Lower lobe of right lung (tissue), 2 donors: ENCODE data around the gene GOLGA1. TPM values are rescaled to one million over a fixed set of nuclear protein-coding genes. Genes with fewer than 3 reads are reported as not detected.

ENCODE experiments used
- ATAC-seq, 2 donors: fragments of 200-7000 bp; cut with Tn5 transposase; one replicate each; pipeline ENCODE4 v1.9.1; 2020 to 2022; ENCODE audit warnings: mild to moderate bottlenecking in 2 of 2, moderate library complexity in 2 of 2
- DNase-seq: peaks from one replicate; pipeline ENCODE4 v3.0.0-alpha.2; 2020
- H3K27ac ChIP-seq: fragments of 200-600 bp; one replicate; pipeline ENCODE4 v1.8.0; 2022
- H3K27me3 ChIP-seq: fragments of 200-600 bp; one replicate; pipeline ENCODE4 v1.8.0; 2022; ENCODE audit warnings: low read depth
- H3K36me3 ChIP-seq: fragments of 200-600 bp; one replicate; pipeline ENCODE4 v1.8.0; 2022; ENCODE audit warnings: mild to moderate bottlenecking
- H3K4me1 ChIP-seq: fragments of 200-600 bp; one replicate; pipeline ENCODE4 v1.8.0; 2022
- H3K4me3 ChIP-seq: fragments of 200-600 bp; one replicate; pipeline ENCODE4 v1.8.0; 2022; ENCODE audit warnings: mild to moderate bottlenecking
- H3K9me3 ChIP-seq: fragments of 200-600 bp; one replicate; pipeline ENCODE4 v1.8.0; 2022
- CTCF ChIP-seq: fragments of 200-600 bp; IDR thresholded peaks from one replicate; pipeline ENCODE4 v1.8.0; 2022; ENCODE audit warnings: antibody characterized with exemption, mild to moderate bottlenecking
- intact Hi-C: fragments of 100-400 bp; cut with DNase I; formaldehyde crosslinking; loops from one replicate; pipeline ENCODE4 v1.11.0; 2022
- total RNA-seq: library from RNA; stranded (reverse); fragmentation: NEBNext Ultra II Directional; extraction: Animal tissue kit (Norgen Biotek cat#: 25700); gene quantifications from one replicate; pipeline ENCODE4 v1.2.1, GENCODE V29; 2021
- donor health status: DM: no; HTN: yes; CAD: no; lungs with severe emphysema.

Gene GOLGA1
- total RNA-seq, 1 donor from 2014 or later: 24.6 TPM

DNA sequence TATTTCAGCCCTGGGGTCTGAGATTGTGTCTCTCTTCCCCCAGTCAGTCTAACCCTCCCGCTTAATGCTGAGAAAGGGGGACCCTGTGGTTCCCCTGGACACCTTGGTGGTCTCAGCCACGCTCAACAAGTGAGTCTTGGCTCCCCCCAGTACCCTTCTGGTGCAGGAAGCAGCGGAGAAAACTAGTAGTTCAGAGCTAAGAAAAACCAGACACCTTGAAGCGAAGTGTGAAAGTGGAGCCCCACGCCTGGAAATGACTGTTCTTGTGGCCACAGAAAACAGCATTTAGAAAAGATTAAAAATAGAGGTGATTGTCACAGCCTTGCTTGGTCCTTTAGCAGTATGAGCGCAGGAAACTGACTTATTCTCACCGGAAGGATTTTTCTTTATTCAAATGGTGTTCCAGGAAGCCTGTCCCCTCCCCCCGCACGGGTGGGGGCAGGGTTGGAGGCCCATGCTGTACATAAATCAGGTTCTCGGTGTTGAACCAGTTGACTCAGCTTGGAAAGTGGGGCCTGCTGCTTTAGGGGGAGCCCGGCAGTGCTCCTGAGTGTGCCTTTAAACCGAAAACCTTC, 70.8 kb downstream of the GOLGA1 start:
- TF ChIP-seq CTCF: no peak
- Histone ChIP-seq H3K4me1 (peaks cover 56% of the 10 kb centered on the region), H3K27me3 (no peaks in the 10 kb centered on the region), H3K9me3 (no peaks in the 10 kb centered on the region), H3K36me3 (peaks cover 18% of the 10 kb centered on the region), H3K27ac (peak overlapping the region; percentile 95), H3K4me3 (peak overlapping the region; percentile 100)
- intact Hi-C loops: no loop called here
- peak; percentile 13 to 22 for ATAC-seq
- DNase-seq: peak; percentile 68

GRCh38 chr9:124869466-124869985, 71.4 kb downstream of the GOLGA1 start:
- Histone ChIP-seq H3K4me1 (peaks cover 56% of the 10 kb centered on the region), H3K27ac (peak overlapping the region; percentile 95), H3K27me3 (no peaks in the 10 kb centered on the region), H3K9me3 (no peaks in the 10 kb centered on the region), H3K36me3 (peaks cover 13% of the 10 kb centered on the region), H3K4me3 (peak overlapping the region; percentile 100)
- DNase-seq: no peak
- TF ChIP-seq CTCF: no peak
- ATAC-seq: peak; percentile 34 to 38
- intact Hi-C loops: no loop called here

GRCh38 chr9:124868511-124869465, 72.1 kb downstream of the GOLGA1 start:
- ATAC-seq (peak; percentile 95 to 96), DNase-seq (peak; percentile 91)
- Histone ChIP-seq H3K27ac (peak overlapping the region; percentile 95), H3K9me3 (no peaks in the 10 kb centered on the region), H3K4me3 (peak overlapping the region; percentile 100), H3K27me3 (no peaks in the 10 kb centered on the region), H3K36me3 (peaks cover 7% of the 10 kb centered on the region), H3K4me1 (peaks cover 52% of the 10 kb centered on the region)
- TF ChIP-seq CTCF: no peak
- intact Hi-C loops: no loop called here

GRCh38 chr9:124863371-124863871, 77.5 kb downstream of the GOLGA1 start:
- intact Hi-C loops: no loop called here
- Histone ChIP-seq H3K36me3 (peaks cover 23% of the 10 kb centered on the region), H3K4me3 (peak overlapping the region; percentile 89), H3K9me3 (no peaks in the 10 kb centered on the region), H3K27me3 (no peaks in the 10 kb centered on the region), H3K4me1 (peaks cover 49% of the 10 kb centered on the region), H3K27ac (peak overlapping the region; percentile 91)
- DNase-seq (no peak), ATAC-seq (peak; percentile 25 to 61)
- TF ChIP-seq CTCF: no peak

DNA sequence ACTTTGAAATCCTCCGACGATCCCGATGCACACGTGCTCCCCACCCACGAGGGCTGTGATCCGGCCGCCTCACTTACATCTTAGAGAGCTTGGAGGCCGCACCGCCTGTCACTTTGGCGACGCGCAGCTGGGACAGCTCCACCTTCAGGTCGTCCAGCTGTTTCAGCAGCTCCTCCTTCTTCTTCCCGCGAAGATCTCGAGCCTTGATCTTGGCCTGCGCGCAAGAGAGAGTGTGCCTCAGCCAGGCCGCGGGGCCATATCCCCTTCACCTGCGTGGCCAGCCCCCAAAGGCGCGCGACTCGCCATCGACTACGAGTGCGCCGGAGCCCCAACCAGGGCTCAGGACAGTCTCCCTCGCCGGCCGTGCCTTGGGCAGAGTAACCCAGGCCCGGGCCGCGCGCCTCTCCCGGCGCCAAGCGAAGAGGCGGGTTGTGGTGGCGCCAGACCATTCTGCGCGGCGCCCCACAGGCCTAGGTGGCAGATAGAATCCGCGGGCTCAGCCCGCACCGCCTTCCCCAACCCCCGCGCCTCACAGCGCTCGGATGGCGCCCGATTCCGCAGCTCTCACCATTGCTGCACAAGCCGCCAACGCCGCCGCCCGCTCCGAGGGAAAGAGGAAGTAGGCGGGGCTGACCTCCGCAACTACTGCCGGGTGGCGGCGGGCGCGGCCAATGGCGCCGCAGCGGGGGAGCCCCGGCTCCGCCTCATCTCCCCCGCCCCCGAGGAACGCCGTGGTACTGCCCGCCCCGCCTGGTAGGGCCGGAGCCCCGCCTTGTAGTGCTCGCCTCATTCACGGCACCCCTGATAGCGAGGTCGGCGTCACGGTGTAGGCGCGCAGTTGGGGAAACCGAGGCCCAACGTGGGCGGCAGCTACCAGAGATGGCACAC, 79.3 kb downstream of the GOLGA1 start, which contains the start of the genes ARPC5L and RPL35:
Gene ARPC5L (plus strand): TSS at position 789 of the 888 bp plus-strand sequence. CDS start 7,161 bp downstream, outside the sequence.
Gene RPL35 (minus strand): TSS at position 616 of the 888 bp plus-strand sequence. CDS start 45 bp downstream, at position 571.
- H3K27ac ChIP-seq: peak within 1 kb of the TSS; percentile 91
- intact Hi-C loops: no loop called here
- H3K27me3 ChIP-seq: no peaks in the 10 kb centered on the region
- H3K4me1 ChIP-seq: peaks cover 40% of the 10 kb centered on the region
- H3K4me3 ChIP-seq: peak within 1 kb of the TSS; percentile 89
- peak; percentile 96 for DNase-seq
- peak; percentile 97 to 98 for ATAC-seq
- H3K9me3 ChIP-seq: no peaks in the 10 kb centered on the region
- peaks cover 41% of the 10 kb centered on the region for H3K36me3 ChIP-seq
- TF ChIP-seq CTCF: peak; percentile 24
